Glutamatergic neuron (in vitro differentiated cells): Measurements from ENCODE around the gene SLC34A3. TPM values are rescaled to one million over a fixed set of nuclear protein-coding genes. Genes with fewer than 3 reads are reported as not detected.
A peak's percentile ranks its signal among the peaks of the same experiment; 100 is the strongest.

Experiments used
- DNase-seq: peaks from one replicate; pipeline ENCODE4 v3.0.0; 2022
- H3K27ac Mint-ChIP-seq: one replicate; pipeline ENCODE4 v1.8.0; 2020; ENCODE audit warnings: mild to moderate bottlenecking, mixed read lengths, inconsistent platforms; ENCODE audit not compliant: unreplicated experiment
- H3K27me3 Mint-ChIP-seq: one replicate; pipeline ENCODE4 v1.8.0; 2020; ENCODE audit warnings: mild to moderate bottlenecking, moderate library complexity, mixed read lengths, inconsistent platforms; ENCODE audit not compliant: unreplicated experiment
- H3K36me3 Mint-ChIP-seq: one replicate; pipeline ENCODE4 v1.8.0; 2020; ENCODE audit warnings: mild to moderate bottlenecking, mixed read lengths, inconsistent platforms; ENCODE audit not compliant: unreplicated experiment
- H3K4me1 Mint-ChIP-seq: one replicate; pipeline ENCODE4 v1.8.0; 2020; ENCODE audit warnings: mild to moderate bottlenecking, low read depth, mixed read lengths, inconsistent platforms; ENCODE audit not compliant: unreplicated experiment
- H3K4me3 Mint-ChIP-seq: one replicate; pipeline ENCODE4 v1.8.0; 2020; ENCODE audit warnings: mild to moderate bottlenecking, mixed read lengths, inconsistent platforms; ENCODE audit not compliant: unreplicated experiment
- H3K9me3 Mint-ChIP-seq: one replicate; pipeline ENCODE4 v1.8.0; 2020; ENCODE audit warnings: mild to moderate bottlenecking, moderate library complexity, mixed read lengths, inconsistent platforms; ENCODE audit not compliant: unreplicated experiment
- CTCF ChIP-seq: fragments of 200-600 bp; sonication (generic); IDR thresholded peaks from one replicate; pipeline ENCODE4 v1.5.0; 2021; ENCODE audit not compliant: partially characterized antibody, unreplicated experiment
- total RNA-seq: library from RNA; stranded (reverse); fragmentation: NEBNext Ultra II Directional; extraction: Animal tissue kit (Norgen Biotek cat#: 25700); gene quantifications from one replicate; pipeline ENCODE4 v1.2.1, GENCODE V29; 2021; ENCODE audit not compliant: unreplicated experiment

Gene SLC34A3
- total RNA-seq, 1 donor from 2014 or later = not detected

GRCh38 chr9:137184881-137185660 lies 45.6 kb upstream of the SLC34A3 start:
- H3K36me3 Mint-ChIP-seq = no peaks in the 10 kb centered on the region
- no peak overlapping the region for H3K27ac Mint-ChIP-seq
- no peak for TF ChIP-seq CTCF
- H3K9me3 Mint-ChIP-seq = peaks cover 13% of the 10 kb centered on the region
- DNase-seq = no peak
- no peak overlapping the region for H3K4me3 Mint-ChIP-seq
- H3K27me3 Mint-ChIP-seq = peaks cover 4% of the 10 kb centered on the region
- H3K4me1 Mint-ChIP-seq = peaks cover 4% of the 10 kb centered on the region

- H3K9me3 Mint-ChIP-seq = peaks cover 13% of the 10 kb centered on the region
- no peak overlapping the region for H3K4me3 Mint-ChIP-seq
- peaks cover 4% of the 10 kb centered on the region for H3K27me3 Mint-ChIP-seq
- no peak for DNase-seq
- no peak overlapping the region for H3K27ac Mint-ChIP-seq
- H3K4me1 Mint-ChIP-seq = peaks cover 4% of the 10 kb centered on the region
- H3K36me3 Mint-ChIP-seq = no peaks in the 10 kb centered on the region
- TF ChIP-seq CTCF = no peak
These were observed 44.8 kb upstream of the SLC34A3 start for GRCh38 chr9:137185921-137186320.

GRCh38 chr9:137186385-137186784 lies 44.3 kb upstream of the SLC34A3 start:
- H3K9me3 Mint-ChIP-seq = peaks cover 13% of the 10 kb centered on the region
- H3K27ac Mint-ChIP-seq = no peak overlapping the region
- TF ChIP-seq CTCF = no peak
- peaks cover 4% of the 10 kb centered on the region for H3K4me1 Mint-ChIP-seq
- peak overlapping the region; percentile 92 for H3K4me3 Mint-ChIP-seq
- no peaks in the 10 kb centered on the region for H3K36me3 Mint-ChIP-seq
- no peak for DNase-seq
- H3K27me3 Mint-ChIP-seq = peaks cover 4% of the 10 kb centered on the region

GRCh38 chr9:137187386-137187785 lies 43.3 kb upstream of the SLC34A3 start:
- TF ChIP-seq CTCF = no peak
- Mint-ChIP-seq H3K9me3 (peaks cover 10% of the 10 kb centered on the region), H3K4me1 (peaks cover 4% of the 10 kb centered on the region), H3K27ac (peak overlapping the region; percentile 43), H3K27me3 (peaks cover 2% of the 10 kb centered on the region), H3K36me3 (no peaks in the 10 kb centered on the region), H3K4me3 (peak overlapping the region; percentile 92)
- DNase-seq = no peak

GRCh38 chr9:137188086-137188489 lies 42.6 kb upstream of the SLC34A3 start:
- peak overlapping the region; percentile 12 for H3K27ac Mint-ChIP-seq
- peaks cover 2% of the 10 kb centered on the region for H3K27me3 Mint-ChIP-seq
- H3K4me1 Mint-ChIP-seq = peaks cover 4% of the 10 kb centered on the region
- peak overlapping the region; percentile 92 for H3K4me3 Mint-ChIP-seq
- DNase-seq = no peak
- no peaks in the 10 kb centered on the region for H3K36me3 Mint-ChIP-seq
- no peak for TF ChIP-seq CTCF
- H3K9me3 Mint-ChIP-seq = peaks cover 10% of the 10 kb centered on the region
